Measurements from ENCODE around the gene JAM3.
"Not testable (repeated sequence)": the region's sequence is repeated elsewhere in the genome, so short reads cannot be mapped to it uniquely, and the experiment has no call there.

JAM3 gene

DNA sequence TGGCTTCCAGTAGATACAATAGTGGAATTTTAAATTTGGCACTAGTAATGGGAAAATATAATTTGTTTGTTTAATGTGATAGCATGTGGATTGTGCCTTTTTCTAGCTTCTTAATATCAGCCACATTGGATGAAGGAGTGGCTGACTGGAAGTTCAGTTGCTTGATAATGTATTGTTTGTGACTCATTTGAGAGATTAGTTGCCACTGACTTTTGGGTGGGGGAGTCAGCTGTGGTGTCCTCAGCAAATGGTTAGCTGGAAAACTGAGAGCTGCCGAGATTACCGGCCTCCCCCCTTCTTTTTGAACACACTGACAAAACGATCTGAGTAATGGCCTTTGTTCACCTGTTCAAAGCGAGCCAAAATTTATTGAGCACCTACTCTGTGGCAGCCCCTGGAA, 5.5 kb downstream of the JAM3 start:
- no CpG with 5 or more reads among the region's 4 CpGs for WGBS (ENCODE audit: insufficient coverage, insufficient read length)
- Histone ChIP-seq H3K4me3 (ENCODE audit: low read length) (no peak overlapping the region), H3K27ac (ENCODE audit: low read length) (no peak overlapping the region), H3K9me3 (ENCODE audit: control insufficient read depth, insufficient read depth, low read length) (no peaks in the 10 kb centered on the region), H3K27me3 (ENCODE audit: control insufficient read depth, insufficient read depth, low read length) (no peaks in the 10 kb centered on the region), H3K4me1 (ENCODE audit: control insufficient read depth, insufficient read depth, low read length) (0 out of 2 replicates have a peak, but pooled peaks cover 1% of the 10 kb centered on the region), H3K36me3 (ENCODE audit: control insufficient read depth, insufficient read depth, low read length) (no peaks in the 10 kb centered on the region)
- DNase-seq (ENCODE audit: low read depth, low spot score) = no peak

DNA sequence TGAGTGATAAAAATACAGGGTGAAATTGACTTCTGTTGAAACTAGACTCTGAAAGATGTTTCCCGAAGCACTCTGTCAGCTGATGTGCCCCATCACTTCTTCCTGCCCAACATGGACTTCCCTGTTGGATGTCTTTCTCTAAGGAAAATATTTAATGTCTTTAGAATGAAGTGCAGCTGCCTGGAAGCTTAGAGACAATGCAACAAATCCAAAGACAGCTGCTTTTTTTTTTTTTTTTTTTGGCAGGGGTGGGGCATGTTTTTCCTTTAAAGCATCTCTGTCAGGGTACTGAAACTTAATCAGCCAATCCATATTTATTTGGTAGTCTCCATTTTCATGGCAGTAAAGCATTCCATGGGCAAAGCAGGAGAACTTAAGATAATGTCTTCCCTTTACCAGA, 5.9 kb downstream of the JAM3 start:
- Histone ChIP-seq H3K4me3 (ENCODE audit: low read length) (no peak overlapping the region), H3K27me3 (ENCODE audit: control insufficient read depth, insufficient read depth, low read length) (no peaks in the 10 kb centered on the region), H3K4me1 (ENCODE audit: control insufficient read depth, insufficient read depth, low read length) (no peaks in the 10 kb centered on the region), H3K27ac (ENCODE audit: low read length) (no peak overlapping the region), H3K36me3 (ENCODE audit: control insufficient read depth, insufficient read depth, low read length) (no peaks in the 10 kb centered on the region), H3K9me3 (ENCODE audit: control insufficient read depth, insufficient read depth, low read length) (no peaks in the 10 kb centered on the region)
- no peak for DNase-seq (ENCODE audit: low read depth, low spot score)
- WGBS (ENCODE audit: insufficient coverage, insufficient read length) = no CpG with 5 or more reads among the region's 1 CpG

DNA sequence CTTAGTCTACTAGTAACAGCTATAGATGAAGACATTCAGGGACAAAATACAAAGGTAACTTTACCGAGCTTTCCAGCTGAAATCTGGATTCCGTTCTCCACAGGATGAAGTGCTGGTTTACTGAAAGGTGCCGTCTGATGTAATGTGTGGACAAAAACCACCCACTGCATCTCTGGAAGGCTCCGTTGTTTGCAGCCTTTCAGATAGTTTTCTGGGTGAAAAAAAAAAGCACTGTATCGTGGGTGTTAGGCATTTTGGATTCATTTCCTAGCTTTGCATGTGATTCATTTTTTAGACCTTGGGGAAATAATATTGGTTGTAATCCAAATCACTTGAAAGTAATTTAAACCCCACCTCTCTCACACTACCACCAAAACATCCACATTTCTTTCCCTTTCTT, 10.4 kb downstream of the JAM3 start:
- no peaks in the 10 kb centered on the region for H3K27me3 ChIP-seq (ENCODE audit: control insufficient read depth, insufficient read depth, low read length)
- H3K36me3 ChIP-seq (ENCODE audit: control insufficient read depth, insufficient read depth, low read length) = no peaks in the 10 kb centered on the region
- no peak for DNase-seq (ENCODE audit: low read depth, low spot score)
- no peak overlapping the region for H3K27ac ChIP-seq (ENCODE audit: low read length)
- peaks cover 1% of the 10 kb centered on the region; the same call in 1 of the 2 replicates for H3K4me1 ChIP-seq (ENCODE audit: control insufficient read depth, insufficient read depth, low read length)
- H3K9me3 ChIP-seq (ENCODE audit: control insufficient read depth, insufficient read depth, low read length) = peaks cover 2% of the 10 kb centered on the region
- no CpG with 5 or more reads among the region's 5 CpGs for WGBS (ENCODE audit: insufficient coverage, insufficient read length)
- H3K4me3 ChIP-seq (ENCODE audit: low read length) = no peak overlapping the region

- no CpG with 5 or more reads among the region's 3 CpGs for WGBS (ENCODE audit: insufficient coverage, insufficient read length)
- H3K27ac ChIP-seq (ENCODE audit: low read length); DNase-seq (ENCODE audit: low read depth, low spot score); H3K27me3 ChIP-seq (ENCODE audit: control insufficient read depth, insufficient read depth, low read length); H3K9me3 ChIP-seq (ENCODE audit: control insufficient read depth, insufficient read depth, low read length); H3K36me3 ChIP-seq (ENCODE audit: control insufficient read depth, insufficient read depth, low read length); H3K4me1 ChIP-seq (ENCODE audit: control insufficient read depth, insufficient read depth, low read length); H3K4me3 ChIP-seq (ENCODE audit: low read length): not testable (repeated sequence)
Observed at GRCh38 chr11:134081258-134081657, 12.4 kb downstream of the JAM3 start.

- Histone ChIP-seq H3K36me3 (ENCODE audit: control insufficient read depth, insufficient read depth, low read length) (no peaks in the 10 kb centered on the region), H3K4me1 (ENCODE audit: control insufficient read depth, insufficient read depth, low read length) (peaks cover 1% of the 10 kb centered on the region; the same call in 1 of the 2 replicates), H3K27me3 (ENCODE audit: control insufficient read depth, insufficient read depth, low read length) (no peaks in the 10 kb centered on the region), H3K4me3 (ENCODE audit: low read length) (no peak overlapping the region), H3K27ac (ENCODE audit: low read length) (no peak overlapping the region), H3K9me3 (ENCODE audit: control insufficient read depth, insufficient read depth, low read length) (peaks cover 2% of the 10 kb centered on the region)
- WGBS (ENCODE audit: insufficient coverage, insufficient read length) = no CpG with 5 or more reads among the region's 2 CpGs
- DNase-seq (ENCODE audit: low read depth, low spot score) = no peak
Observed at GRCh38 chr11:134082990-134083389, 14.1 kb downstream of the JAM3 start.

- no peaks in the 10 kb centered on the region for H3K36me3 ChIP-seq (ENCODE audit: control insufficient read depth, insufficient read depth, low read length)
- no peak for DNase-seq (ENCODE audit: low read depth, low spot score)
- no peak overlapping the region for H3K4me3 ChIP-seq (ENCODE audit: low read length)
- H3K4me1 ChIP-seq (ENCODE audit: control insufficient read depth, insufficient read depth, low read length) = peaks cover 1% of the 10 kb centered on the region; the same call in 1 of the 2 replicates
- WGBS (ENCODE audit: insufficient coverage, insufficient read length) = no CpG with 5 or more reads among the region's 2 CpGs
- no peaks in the 10 kb centered on the region for H3K27me3 ChIP-seq (ENCODE audit: control insufficient read depth, insufficient read depth, low read length)
- H3K9me3 ChIP-seq (ENCODE audit: control insufficient read depth, insufficient read depth, low read length) = peaks cover under 1% of the 10 kb centered on the region; the same call in 1 of the 2 replicates
- no peak overlapping the region for H3K27ac ChIP-seq (ENCODE audit: low read length)
Observed at GRCh38 chr11:134086376-134086775, 17.5 kb downstream of the JAM3 start.

DNA sequence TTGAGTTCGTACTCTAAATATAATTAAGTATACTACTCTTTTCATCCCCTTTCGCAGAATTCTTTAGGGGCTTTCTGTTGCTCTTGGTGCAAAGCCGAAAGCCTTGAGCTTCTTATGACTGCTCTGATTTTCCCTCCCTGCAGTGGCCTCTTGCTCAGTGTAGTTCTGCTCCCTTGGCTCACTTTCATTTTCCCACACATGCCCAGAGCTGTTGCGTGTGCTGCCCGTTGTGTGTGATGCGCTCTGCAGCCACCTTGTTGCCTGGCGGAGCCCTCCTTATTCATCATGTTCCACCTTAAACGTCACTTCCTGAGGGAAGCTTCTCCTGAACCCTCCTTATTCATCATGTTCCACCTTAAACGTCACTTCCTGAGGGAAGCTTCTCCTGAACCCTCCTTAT, 23.1 kb downstream of the JAM3 start:
- H3K27me3 ChIP-seq (ENCODE audit: control insufficient read depth, insufficient read depth, low read length); H3K36me3 ChIP-seq (ENCODE audit: control insufficient read depth, insufficient read depth, low read length); DNase-seq (ENCODE audit: low read depth, low spot score); H3K4me3 ChIP-seq (ENCODE audit: low read length); H3K27ac ChIP-seq (ENCODE audit: low read length); H3K9me3 ChIP-seq (ENCODE audit: control insufficient read depth, insufficient read depth, low read length); H3K4me1 ChIP-seq (ENCODE audit: control insufficient read depth, insufficient read depth, low read length): not testable (repeated sequence)
- no CpG with 5 or more reads among the region's 9 CpGs for WGBS (ENCODE audit: insufficient coverage, insufficient read length)

DNA sequence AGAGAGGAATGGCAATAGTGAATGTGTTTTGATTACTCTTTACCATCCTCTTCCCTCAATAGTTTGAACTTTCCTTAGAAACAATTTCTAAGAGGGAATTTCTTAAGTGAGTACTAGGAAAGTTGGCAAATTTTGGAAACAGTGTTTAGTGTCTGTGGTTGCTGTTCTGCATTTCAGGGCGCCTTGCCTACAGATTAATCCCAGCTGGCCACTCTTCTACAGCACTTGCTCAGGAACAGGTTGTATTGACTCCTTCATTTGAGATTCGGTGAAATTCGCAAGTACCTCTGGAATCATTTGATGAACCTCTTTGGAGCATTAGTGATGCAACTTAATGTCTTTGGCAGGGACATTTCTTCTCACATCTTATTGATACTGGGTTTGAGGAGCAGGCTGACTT, 28.3 kb downstream of the JAM3 start:
- Histone ChIP-seq H3K27ac (ENCODE audit: low read length) (no peak overlapping the region), H3K4me1 (ENCODE audit: control insufficient read depth, insufficient read depth, low read length) (no peaks in the 10 kb centered on the region), H3K27me3 (ENCODE audit: control insufficient read depth, insufficient read depth, low read length) (no peaks in the 10 kb centered on the region), H3K4me3 (ENCODE audit: low read length) (no peak overlapping the region), H3K36me3 (ENCODE audit: control insufficient read depth, insufficient read depth, low read length) (no peaks in the 10 kb centered on the region), H3K9me3 (ENCODE audit: control insufficient read depth, insufficient read depth, low read length) (no peaks in the 10 kb centered on the region)
- no peak for DNase-seq (ENCODE audit: low read depth, low spot score)
- WGBS (ENCODE audit: insufficient coverage, insufficient read length) = no CpG with 5 or more reads among the region's 3 CpGs

DNA sequence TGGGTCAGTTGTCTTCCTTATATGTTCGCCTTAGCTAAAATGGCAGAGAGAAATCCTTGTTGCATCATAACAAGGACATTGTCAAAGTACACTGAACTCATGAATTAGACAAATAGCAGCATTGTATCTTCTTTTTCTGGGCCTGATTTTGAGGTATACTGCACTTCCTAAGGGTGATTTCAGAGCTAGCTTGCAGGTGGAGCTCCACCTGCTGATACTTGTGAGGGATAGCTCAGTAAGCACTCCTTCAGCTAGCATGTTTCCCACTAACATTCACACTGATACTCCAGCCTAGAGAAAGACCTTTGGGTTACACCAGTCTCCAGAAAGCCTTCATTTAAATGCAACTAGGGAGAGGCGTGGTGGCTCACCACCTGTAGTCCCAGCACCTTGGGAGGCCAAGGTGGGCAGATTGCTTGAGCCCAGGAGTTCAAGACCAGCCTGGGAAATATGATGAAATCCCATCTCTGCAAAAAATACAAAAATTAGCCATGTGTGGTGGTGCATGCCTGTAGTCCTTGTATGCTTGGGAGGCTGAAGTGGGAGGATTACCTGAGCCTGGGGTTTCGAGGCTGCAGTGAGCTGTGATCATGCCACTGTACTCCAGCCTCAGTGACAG, 29.8 kb downstream of the JAM3 start:
- no peak overlapping the region for H3K4me3 ChIP-seq (ENCODE audit: low read length)
- H3K4me1 ChIP-seq (ENCODE audit: control insufficient read depth, insufficient read depth, low read length) = no peaks in the 10 kb centered on the region
- H3K36me3 ChIP-seq (ENCODE audit: control insufficient read depth, insufficient read depth, low read length) = no peaks in the 10 kb centered on the region
- no peak overlapping the region for H3K27ac ChIP-seq (ENCODE audit: low read length)
- no peaks in the 10 kb centered on the region for H3K27me3 ChIP-seq (ENCODE audit: control insufficient read depth, insufficient read depth, low read length)
- no CpG with 5 or more reads among the region's 3 CpGs for WGBS (ENCODE audit: insufficient coverage, insufficient read length)
- no peaks in the 10 kb centered on the region for H3K9me3 ChIP-seq (ENCODE audit: control insufficient read depth, insufficient read depth, low read length)
- no peak for DNase-seq (ENCODE audit: low read depth, low spot score)

GRCh38 chr11:134100171-134100570, 31.3 kb downstream of the JAM3 start:
- no CpG with 5 or more reads among the region's 2 CpGs for WGBS (ENCODE audit: insufficient coverage, insufficient read length)
- no peaks in the 10 kb centered on the region for H3K27me3 ChIP-seq (ENCODE audit: control insufficient read depth, insufficient read depth, low read length)
- no peaks in the 10 kb centered on the region for H3K9me3 ChIP-seq (ENCODE audit: control insufficient read depth, insufficient read depth, low read length)
- no peaks in the 10 kb centered on the region for H3K4me1 ChIP-seq (ENCODE audit: control insufficient read depth, insufficient read depth, low read length)
- no peak for DNase-seq (ENCODE audit: low read depth, low spot score)
- H3K36me3 ChIP-seq (ENCODE audit: control insufficient read depth, insufficient read depth, low read length) = no peaks in the 10 kb centered on the region
- no peak overlapping the region for H3K4me3 ChIP-seq (ENCODE audit: low read length)
- H3K27ac ChIP-seq (ENCODE audit: low read length) = no peak overlapping the region

DNA sequence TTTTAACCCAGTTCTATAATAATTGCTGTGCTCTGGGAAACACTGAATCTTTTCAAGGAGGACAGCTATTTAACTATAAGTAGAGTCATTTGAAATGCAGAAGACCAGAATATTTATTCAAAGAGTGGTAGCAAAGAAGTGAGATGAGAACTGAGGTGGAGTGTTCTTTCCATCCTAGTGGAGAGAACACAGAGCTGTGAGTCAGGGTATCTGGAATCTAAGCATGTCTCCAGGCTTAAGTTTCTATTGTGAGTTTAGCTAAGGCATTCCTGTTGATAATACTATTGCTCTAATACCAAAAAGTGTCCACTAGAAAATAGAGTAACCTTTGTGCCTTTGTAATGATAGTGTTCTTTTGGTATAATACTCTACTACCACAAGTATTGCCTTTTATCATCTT, 32.4 kb downstream of the JAM3 start:
- H3K4me1 ChIP-seq (ENCODE audit: control insufficient read depth, insufficient read depth, low read length) = no peaks in the 10 kb centered on the region
- DNase-seq (ENCODE audit: low read depth, low spot score) = no peak

More for the DNA sequence above, 32.4 kb downstream of the JAM3 start:
- no peak overlapping the region for H3K4me3 ChIP-seq (ENCODE audit: low read length)
- no peaks in the 10 kb centered on the region for H3K9me3 ChIP-seq (ENCODE audit: control insufficient read depth, insufficient read depth, low read length)
- H3K36me3 ChIP-seq (ENCODE audit: control insufficient read depth, insufficient read depth, low read length) = no peaks in the 10 kb centered on the region
- no peak overlapping the region for H3K27ac ChIP-seq (ENCODE audit: low read length)
- no peaks in the 10 kb centered on the region for H3K27me3 ChIP-seq (ENCODE audit: control insufficient read depth, insufficient read depth, low read length)
